Measurements from ENCODE around the gene VEGFD. TPM values are rescaled to one million over a fixed set of nuclear protein-coding genes. Genes with fewer than 3 reads are reported as not detected.
"Not testable (repeated sequence)": the region's sequence is repeated elsewhere in the genome, so short reads cannot be mapped to it uniquely, and the experiment has no call there.

Gene VEGFD
- total and polyA plus RNA-seq, 2 donors (not counting 1 experiment from before 2014, with no cell fraction given), result not detected

DNA sequence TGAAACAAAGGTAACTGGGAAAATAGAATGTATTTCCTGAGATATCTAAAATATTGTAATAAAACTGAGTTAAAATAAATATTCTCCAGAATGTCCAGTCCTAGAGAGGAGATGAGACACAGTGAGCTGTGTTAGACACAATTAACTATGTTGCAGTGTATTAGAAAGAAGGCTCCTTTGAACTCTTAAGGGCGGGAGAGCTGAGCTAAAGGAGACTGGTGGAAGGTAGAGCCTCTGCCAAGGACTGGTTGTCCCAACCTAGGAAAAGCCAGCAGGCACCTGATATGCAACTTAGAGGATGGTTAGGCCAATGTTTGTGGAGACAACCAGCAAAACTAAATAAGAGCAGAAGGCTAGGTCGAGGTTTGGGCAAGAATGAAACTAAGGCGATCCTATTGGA, 73.1 kb downstream of the VEGFD start:
- Mint-ChIP-seq H3K4me3 (no peak overlapping the region), H3K9me3 (ENCODE audit: insufficient read depth) (no peaks in the 10 kb centered on the region), H3K27ac (no peak overlapping the region), H3K4me1 (no peaks in the 10 kb centered on the region), H3K27me3 (no peaks in the 10 kb centered on the region)
- no peak overlapping the region for H3K4me3 ChIP-seq (ENCODE audit: control extremely low read depth in 1 of 5, extremely low read depth in 1 of 5, insufficient read depth in 1 of 5, low read depth in 2 of 5, low read length in 4 of 5)
- H3K36me3 ChIP-seq (replicated peaks in 1 of 2; ENCODE audit: control extremely low read depth in 1 of 2, control insufficient read depth in 1 of 2, extremely low read depth in 1 of 2, insufficient read depth in 2 of 2, low read length in 1 of 2), result no peaks in the 10 kb centered on the region
- no peak for TF ChIP-seq CTCF (IDR thresholded peaks at IDR 0.05)
- POLR2A ChIA-PET, result no interaction called here
- H3K4me1 ChIP-seq (ENCODE audit: control insufficient read depth in 2 of 2, insufficient read depth in 2 of 2, low read length in 2 of 2), result no peaks in the 10 kb centered on the region
- no peak overlapping the region for H3K4me2 ChIP-seq (replicated peaks; ENCODE audit: low read depth, low read length, poor library complexity, severe bottlenecking)
- H2AFZ ChIP-seq (ENCODE audit: insufficient read depth, low read depth, low read length, poor library complexity, severe bottlenecking), result no peak overlapping the region
- H3K27me3 ChIP-seq (replicated peaks in 1 of 4; ENCODE audit: control extremely low read depth in 1 of 4, control insufficient read depth in 3 of 4, insufficient read depth in 4 of 4, low read length in 3 of 4), result no peaks in the 10 kb centered on the region
- DNase-seq, result no peak
- no peaks in the 10 kb centered on the region for H3K79me2 ChIP-seq (ENCODE audit: control insufficient read depth, insufficient read depth, low read length)
- no peak for ATAC-seq (ENCODE audit: low read depth)
- H3K9me3 ChIP-seq (ENCODE audit: control extremely low read depth in 1 of 3, control insufficient read depth in 2 of 3, insufficient read depth in 1 of 3, low read length in 2 of 3), result no peaks in the 10 kb centered on the region
- WGBS (ENCODE audit: insufficient coverage), result no CpG with 5 or more reads among the region's 3 CpGs
- H4K20me1 ChIP-seq (ENCODE audit: control insufficient read depth, insufficient read depth, low read length, poor library complexity, severe bottlenecking), result no peaks in the 10 kb centered on the region
- no peak overlapping the region for H3K27ac ChIP-seq (ENCODE audit: low read length in 2 of 2)
- intact Hi-C loops (cut with micrococcal nuclease), result no loop called here
- H3K9ac ChIP-seq (ENCODE audit: low read length), result no peak overlapping the region
- CTCF ChIA-PET, result interaction anchor here (1.1 kb wide), 2 partner anchors 11 to 13 kb away, joined by 3 read pairs; no protein-coding TSS in a partner anchor

GRCh38 chrX:15310117-15310516, 74.1 kb downstream of the VEGFD start:
- Mint-ChIP-seq H3K27me3 (no peaks in the 10 kb centered on the region), H3K27ac (no peak overlapping the region), H3K4me1 (no peaks in the 10 kb centered on the region), H3K4me3 (no peak overlapping the region), H3K9me3 (ENCODE audit: insufficient read depth) (no peaks in the 10 kb centered on the region)
- Histone ChIP-seq H3K36me3 (replicated peaks in 1 of 2; ENCODE audit: control extremely low read depth in 1 of 2, control insufficient read depth in 1 of 2, extremely low read depth in 1 of 2, insufficient read depth in 2 of 2, low read length in 1 of 2) (no peaks in the 10 kb centered on the region), H3K4me3 (ENCODE audit: control extremely low read depth in 1 of 5, extremely low read depth in 1 of 5, insufficient read depth in 1 of 5, low read depth in 2 of 5, low read length in 4 of 5) (no peak overlapping the region), H3K4me2 (replicated peaks; ENCODE audit: low read depth, low read length, poor library complexity, severe bottlenecking) (no peak overlapping the region), H3K27ac (ENCODE audit: low read length in 2 of 2) (no peak overlapping the region), H3K27me3 (replicated peaks in 1 of 4; ENCODE audit: control extremely low read depth in 1 of 4, control insufficient read depth in 3 of 4, insufficient read depth in 4 of 4, low read length in 3 of 4) (no peaks in the 10 kb centered on the region), H3K4me1 (ENCODE audit: control insufficient read depth in 2 of 2, insufficient read depth in 2 of 2, low read length in 2 of 2) (no peaks in the 10 kb centered on the region), H2AFZ (ENCODE audit: insufficient read depth, low read depth, low read length, poor library complexity, severe bottlenecking) (no peak overlapping the region), H3K9me3 (ENCODE audit: control extremely low read depth in 1 of 3, control insufficient read depth in 2 of 3, insufficient read depth in 1 of 3, low read length in 2 of 3) (no peaks in the 10 kb centered on the region), H4K20me1 (ENCODE audit: control insufficient read depth, insufficient read depth, low read length, poor library complexity, severe bottlenecking) (no peaks in the 10 kb centered on the region), H3K79me2 (ENCODE audit: control insufficient read depth, insufficient read depth, low read length) (no peaks in the 10 kb centered on the region), H3K9ac (ENCODE audit: low read length) (no peak overlapping the region)
- TF ChIP-seq EZH2 (IDR thresholded peaks at IDR 0.05; ENCODE audit: borderline replicate concordance, insufficient read depth, low read depth, low read length, poor library complexity, severe bottlenecking) (no peak), CTCF (IDR thresholded peaks at IDR 0.05) (no peak)
- intact Hi-C loops (cut with micrococcal nuclease), result no loop called here
- WGBS (ENCODE audit: insufficient coverage), result no CpG with 5 or more reads among the region's 3 CpGs
- ChIA-PET CTCF (no interaction called here), POLR2A (no interaction called here)
- ATAC-seq (ENCODE audit: low read depth) (no peak), DNase-seq (no peak)

GRCh38 chrX:15305899-15306298, 78.3 kb downstream of the VEGFD start:
- H3K9me3 Mint-ChIP-seq (ENCODE audit: insufficient read depth), result not testable (repeated sequence)

More at GRCh38 chrX:15305899-15306298, 78.3 kb downstream of the VEGFD start:
- no CpG with 5 or more reads among the region's 3 CpGs for WGBS (ENCODE audit: insufficient coverage)
- H3K4me2 ChIP-seq (replicated peaks; ENCODE audit: low read depth, low read length, poor library complexity, severe bottlenecking); H4K20me1 ChIP-seq (ENCODE audit: control insufficient read depth, insufficient read depth, low read length, poor library complexity, severe bottlenecking); ATAC-seq (ENCODE audit: low read depth); H3K4me3 ChIP-seq (ENCODE audit: control extremely low read depth in 1 of 5, extremely low read depth in 1 of 5, insufficient read depth in 1 of 5, low read depth in 2 of 5, low read length in 4 of 5); H3K27me3 Mint-ChIP-seq; H3K4me3 Mint-ChIP-seq; H3K4me1 ChIP-seq (ENCODE audit: control insufficient read depth in 2 of 2, insufficient read depth in 2 of 2, low read length in 2 of 2); H3K79me2 ChIP-seq (ENCODE audit: control insufficient read depth, insufficient read depth, low read length); DNase-seq; CTCF ChIA-PET; POLR2A ChIA-PET; H3K36me3 ChIP-seq (replicated peaks in 1 of 2; ENCODE audit: control extremely low read depth in 1 of 2, control insufficient read depth in 1 of 2, extremely low read depth in 1 of 2, insufficient read depth in 2 of 2, low read length in 1 of 2); H3K27me3 ChIP-seq (replicated peaks in 1 of 4; ENCODE audit: control extremely low read depth in 1 of 4, control insufficient read depth in 3 of 4, insufficient read depth in 4 of 4, low read length in 3 of 4); H3K4me1 Mint-ChIP-seq; intact Hi-C loops (cut with micrococcal nuclease); H3K27ac Mint-ChIP-seq; H3K9ac ChIP-seq (ENCODE audit: low read length); H2AFZ ChIP-seq (ENCODE audit: insufficient read depth, low read depth, low read length, poor library complexity, severe bottlenecking); H3K9me3 ChIP-seq (ENCODE audit: control extremely low read depth in 1 of 3, control insufficient read depth in 2 of 3, insufficient read depth in 1 of 3, low read length in 2 of 3); H3K27ac ChIP-seq (ENCODE audit: low read length in 2 of 2): not testable (repeated sequence)

All from B cell (primary cell).